HL-60 (cell line): ENCODE measurements around the gene B4GALNT4.

ENCODE experiments used
- DNase-seq, 2 experiments: peaks; one replicate each; pipeline ENCODE4 v3.0.0-alpha.2; 2010 to 2020; ENCODE audit warnings: low read depth in 1 of 2, low spot score in 1 of 2
- H3K27ac ChIP-seq: fragments of 250-450 bp; sonication (Bioruptor Pico); replicated peaks from 2 replicates; pipeline ENCODE4 v1.5.1; 2020; ENCODE audit warnings: mild to moderate bottlenecking, moderate library complexity
- H3K27me3 ChIP-seq: fragments of 250-450 bp; sonication (Bioruptor Pico); 2 replicates; pipeline ENCODE4 v1.5.1; 2021; ENCODE audit warnings: mild to moderate bottlenecking, moderate library complexity; ENCODE audit not compliant: insufficient read depth, poor library complexity, severe bottlenecking
- H3K4me3 ChIP-seq: replicated peaks from 2 replicates; pipeline ENCODE4 v1.5.1; 2011; ENCODE audit warnings: mild to moderate bottlenecking, control low read depth, low read length; ENCODE audit not compliant: insufficient read depth
- CTCF ChIP-seq: IDR thresholded peaks from one replicate; pipeline ENCODE4 v1.5.1; 2011; ENCODE audit warnings: low read length, control low read depth, inconsistent platforms; ENCODE audit not compliant: insufficient read depth
- GABPA ChIP-seq: IDR thresholded peaks from 2 replicates; pipeline ENCODE4 v1.6.1; 2012; ENCODE audit warnings: low read depth
- POLR2AphosphoS5 ChIP-seq: IDR thresholded peaks from 2 replicates; pipeline ENCODE4 v1.6.1; 2012; ENCODE audit warnings: low read depth
- SPI1 ChIP-seq: IDR thresholded peaks from 2 replicates; pipeline ENCODE4 v1.6.1; 2012; ENCODE audit warnings: low read depth, mild to moderate bottlenecking, borderline replicate concordance
- TF ChIP-seq, protein P1 (sequence below): IDR thresholded peaks from 2 replicates; pipeline ENCODE4 v1.6.1; 2012; ENCODE audit warnings: low read depth; ENCODE audit not compliant: insufficient replicate concordance

The B4GALNT4 gene

DNA sequence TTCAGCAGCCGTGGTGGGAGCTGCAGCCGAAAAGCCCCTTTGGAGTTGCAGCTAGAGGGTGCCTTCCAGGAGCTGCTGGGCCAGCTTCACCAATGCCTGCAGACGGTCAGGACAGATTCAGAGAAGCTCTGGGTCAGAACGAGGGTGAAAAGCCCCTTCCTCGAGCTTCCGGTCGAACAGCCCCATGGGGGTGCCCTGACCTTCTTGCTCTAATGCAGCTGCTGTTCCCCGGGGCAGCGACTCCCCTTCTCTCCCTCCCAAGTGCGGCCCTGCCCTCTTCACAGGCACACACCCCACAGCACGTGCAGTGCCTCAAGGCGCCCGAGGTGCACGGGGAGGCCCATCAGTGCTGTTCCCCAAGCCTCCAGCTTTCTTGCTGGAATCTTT lies 39.0 kb upstream of the B4GALNT4 start:
- Histone ChIP-seq H3K27me3 (peaks cover 4% of the 10 kb centered on the region), H3K27ac (no peak overlapping the region), H3K4me3 (no peak overlapping the region)
- DNase-seq: no peak
- TF ChIP-seq POLR2AphosphoS5 (no peak), CTCF (no peak), SPI1 (no peak), GABPA (no peak)
- TF ChIP-seq, protein P1, sequence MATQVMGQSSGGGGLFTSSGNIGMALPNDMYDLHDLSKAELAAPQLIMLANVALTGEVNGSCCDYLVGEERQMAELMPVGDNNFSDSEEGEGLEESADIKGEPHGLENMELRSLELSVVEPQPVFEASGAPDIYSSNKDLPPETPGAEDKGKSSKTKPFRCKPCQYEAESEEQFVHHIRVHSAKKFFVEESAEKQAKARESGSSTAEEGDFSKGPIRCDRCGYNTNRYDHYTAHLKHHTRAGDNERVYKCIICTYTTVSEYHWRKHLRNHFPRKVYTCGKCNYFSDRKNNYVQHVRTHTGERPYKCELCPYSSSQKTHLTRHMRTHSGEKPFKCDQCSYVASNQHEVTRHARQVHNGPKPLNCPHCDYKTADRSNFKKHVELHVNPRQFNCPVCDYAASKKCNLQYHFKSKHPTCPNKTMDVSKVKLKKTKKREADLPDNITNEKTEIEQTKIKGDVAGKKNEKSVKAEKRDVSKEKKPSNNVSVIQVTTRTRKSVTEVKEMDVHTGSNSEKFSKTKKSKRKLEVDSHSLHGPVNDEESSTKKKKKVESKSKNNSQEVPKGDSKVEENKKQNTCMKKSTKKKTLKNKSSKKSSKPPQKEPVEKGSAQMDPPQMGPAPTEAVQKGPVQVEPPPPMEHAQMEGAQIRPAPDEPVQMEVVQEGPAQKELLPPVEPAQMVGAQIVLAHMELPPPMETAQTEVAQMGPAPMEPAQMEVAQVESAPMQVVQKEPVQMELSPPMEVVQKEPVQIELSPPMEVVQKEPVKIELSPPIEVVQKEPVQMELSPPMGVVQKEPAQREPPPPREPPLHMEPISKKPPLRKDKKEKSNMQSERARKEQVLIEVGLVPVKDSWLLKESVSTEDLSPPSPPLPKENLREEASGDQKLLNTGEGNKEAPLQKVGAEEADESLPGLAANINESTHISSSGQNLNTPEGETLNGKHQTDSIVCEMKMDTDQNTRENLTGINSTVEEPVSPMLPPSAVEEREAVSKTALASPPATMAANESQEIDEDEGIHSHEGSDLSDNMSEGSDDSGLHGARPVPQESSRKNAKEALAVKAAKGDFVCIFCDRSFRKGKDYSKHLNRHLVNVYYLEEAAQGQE: no peak

DNA sequence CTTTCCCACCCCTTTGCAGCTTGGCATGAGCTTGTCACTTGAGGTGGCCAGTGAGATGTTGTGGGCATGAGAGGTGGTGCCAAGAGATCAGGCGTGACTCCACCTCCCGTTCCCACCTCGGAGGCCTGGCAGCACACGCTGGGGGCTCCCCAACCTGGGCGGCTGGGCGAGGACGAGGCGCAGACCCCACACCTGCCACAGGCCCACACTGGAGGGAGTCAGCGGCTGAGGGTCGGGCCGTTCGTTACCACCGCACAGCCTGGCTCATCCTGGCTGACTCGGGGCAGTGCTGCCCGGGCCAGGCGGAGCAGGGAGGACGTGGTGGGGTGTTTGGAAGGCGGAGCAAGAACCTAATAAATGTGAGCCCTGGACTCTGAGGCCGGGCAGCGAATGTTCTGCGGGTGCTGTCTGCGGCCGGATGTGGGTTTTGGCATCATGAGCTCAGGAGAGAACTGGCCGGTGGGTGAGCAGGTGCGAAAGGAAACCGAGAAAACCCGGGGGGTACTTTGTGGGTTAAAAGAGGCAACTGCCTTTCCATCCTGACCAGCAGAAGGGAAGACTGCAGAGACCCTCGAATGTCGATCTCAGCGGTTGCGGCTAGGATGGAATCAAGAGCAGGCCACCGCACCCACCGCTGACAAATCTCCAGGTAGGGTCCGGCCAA lies 38.5 kb upstream of the B4GALNT4 start:
- H3K27me3 ChIP-seq: peaks cover 4% of the 10 kb centered on the region
- DNase-seq: peak in 1 of 2 experiments; percentile 50
- no peak overlapping the region for H3K4me3 ChIP-seq
- TF ChIP-seq CTCF (no peak), SPI1 (no peak), POLR2AphosphoS5 (no peak), GABPA (no peak)
- TF ChIP-seq, protein P1: no peak
- no peak overlapping the region for H3K27ac ChIP-seq

DNA sequence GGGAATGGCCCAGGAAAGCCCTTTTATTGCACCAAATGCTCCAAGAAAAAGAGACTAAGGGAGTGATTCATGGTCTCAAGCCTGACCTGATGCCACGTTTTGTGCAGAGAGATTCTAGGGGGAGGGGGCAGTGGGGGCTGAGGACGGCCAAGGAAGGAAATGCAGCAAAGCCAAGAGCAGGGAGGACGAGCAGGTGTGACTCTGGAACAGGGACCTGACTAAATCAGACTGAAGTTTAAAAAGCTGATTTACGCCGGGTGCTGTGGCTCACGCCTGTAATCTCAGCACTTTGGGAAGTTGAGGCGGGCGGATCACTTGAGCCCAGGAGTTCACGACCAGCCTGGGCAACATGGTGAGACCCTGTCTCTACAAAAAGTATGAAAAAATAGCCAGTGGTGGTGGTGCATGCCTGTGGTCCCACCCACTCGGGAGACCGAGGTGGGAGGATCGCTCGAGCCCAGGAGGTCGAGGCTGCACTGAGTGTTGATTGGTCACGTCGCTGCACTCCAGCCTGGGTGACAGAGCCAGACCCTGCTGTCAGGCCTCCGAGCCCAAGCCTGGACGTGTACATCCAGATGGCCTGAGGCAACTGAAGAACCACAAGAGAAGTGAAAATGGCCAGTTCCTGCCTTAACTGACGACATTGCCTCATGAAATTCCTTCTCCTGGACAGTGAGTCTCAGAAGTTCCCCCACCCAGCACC lies 37.8 kb upstream of the B4GALNT4 start:
- TF ChIP-seq GABPA: no peak
- TF ChIP-seq, protein P1: no peak
- TF ChIP-seq SPI1: no peak
- no peak for TF ChIP-seq POLR2AphosphoS5
- no peak for TF ChIP-seq CTCF
- H3K4me3 ChIP-seq: no peak overlapping the region
- H3K27me3 ChIP-seq: peaks cover 4% of the 10 kb centered on the region
- no peak overlapping the region for H3K27ac ChIP-seq
- DNase-seq: no peak
